ENCODE data around the gene CDNF. TPM values are rescaled to one million over a fixed set of nuclear protein-coding genes. Genes with fewer than 3 reads are reported as not detected.

Gene CDNF
- total RNA-seq, 4 donors from 2014 or later, result 1.1 to 1.3 TPM; not detected in 2

GRCh38 chr10:14860791-14861190 is 23.0 kb upstream of the CDNF start:
- DNase-seq, result no peak
- 100% methylated on average over 1 of the region's 1 CpG for WGBS, 2 donors
- TF ChIP-seq POLR2A (IDR thresholded peaks at IDR 0.05) (no peak), CTCF (IDR thresholded peaks at IDR 0.05) (no peak)
- Histone ChIP-seq H3K4me1 (no peaks in the 10 kb centered on the region), H3K27me3 (no peaks in the 10 kb centered on the region), H3K9me3 (no peaks in the 10 kb centered on the region), H3K36me3 (peaks cover 0 to 86% (median 7%) of the 10 kb centered on the region in 3 donors), H3K27ac (no peak overlapping the region), H3K4me3 (no peak overlapping the region)
- intact Hi-C loops (cut with DNase I), result no loop called here

GRCh38 chr10:14859775-14860174 is 21.9 kb upstream of the CDNF start:
- intact Hi-C loops (cut with DNase I), result no loop called here
- Histone ChIP-seq H3K4me3 (no peak overlapping the region), H3K36me3 (peaks cover 0 to 91% (median 7%) of the 10 kb centered on the region in 3 donors), H3K9me3 (no peaks in the 10 kb centered on the region), H3K4me1 (no peaks in the 10 kb centered on the region), H3K27ac (no peak overlapping the region), H3K27me3 (no peaks in the 10 kb centered on the region)
- no peak for TF ChIP-seq CTCF (IDR thresholded peaks at IDR 0.05)
- DNase-seq, result no peak

- TF ChIP-seq POLR2A (IDR thresholded peaks at IDR 0.05) (no peak), CTCF (IDR thresholded peaks at IDR 0.05) (no peak)
- Histone ChIP-seq H3K27ac (no peak overlapping the region), H3K36me3 (peaks cover 0 to 91% (median 7%) of the 10 kb centered on the region in 3 donors), H3K4me3 (no peak overlapping the region), H3K4me1 (no peaks in the 10 kb centered on the region), H3K27me3 (no peaks in the 10 kb centered on the region), H3K9me3 (no peaks in the 10 kb centered on the region)
- no peak for DNase-seq
- 65 to 75% methylated on average over 4 to 5 of the region's 5 CpGs for WGBS, 2 donors
- intact Hi-C loops (cut with DNase I), result no loop called here
These were observed 21.2 kb upstream of the CDNF start for GRCh38 chr10:14859043-14859442.

GRCh38 chr10:14858338-14858960 is 20.6 kb upstream of the CDNF start:
- Histone ChIP-seq H3K9me3 (no peaks in the 10 kb centered on the region), H3K27ac (no peak overlapping the region), H3K27me3 (no peaks in the 10 kb centered on the region), H3K36me3 (peaks cover 0 to 91% (median 7%) of the 10 kb centered on the region in 3 donors), H3K4me1 (no peaks in the 10 kb centered on the region), H3K4me3 (no peak overlapping the region)
- DNase-seq, result no peak
- WGBS, 2 donors, result 80 to 88% methylated on average over 6 of the region's 6 CpGs
- intact Hi-C loops (cut with DNase I), result no loop called here
- no peak for TF ChIP-seq CTCF (IDR thresholded peaks at IDR 0.05)
- no peak for TF ChIP-seq POLR2A (IDR thresholded peaks at IDR 0.05)

- WGBS, 2 donors, result 88 to 91% methylated on average over 1 of the region's 1 CpG
- no peaks in the 10 kb centered on the region for H3K4me1 ChIP-seq
These were observed 17.6 kb upstream of the CDNF start for GRCh38 chr10:14855453-14855852.

More at GRCh38 chr10:14855453-14855852, 17.6 kb upstream of the CDNF start:
- TF ChIP-seq CTCF (IDR thresholded peaks at IDR 0.05) (no peak), POLR2A (IDR thresholded peaks at IDR 0.05) (no peak)
- Histone ChIP-seq H3K9me3 (no peaks in the 10 kb centered on the region), H3K4me3 (no peak overlapping the region), H3K27me3 (no peaks in the 10 kb centered on the region), H3K27ac (no peak overlapping the region), H3K36me3 (peaks cover 0 to 88% (median 7%) of the 10 kb centered on the region in 3 donors)
- intact Hi-C loops (cut with DNase I), result no loop called here
- no peak for DNase-seq

Measured in esophagus squamous epithelium (tissue), 5 donors.